Measurements from ENCODE around the gene SGCB. TPM values are rescaled to one million over a fixed set of nuclear protein-coding genes. Genes with fewer than 3 reads are reported as not detected.
"Not testable (repeated sequence)": the region's sequence is repeated elsewhere in the genome, so short reads cannot be mapped to it uniquely, and the experiment has no call there.

SGCB gene
- total RNA-seq = 14.9 TPM

- Histone ChIP-seq H3K27me3 (no peaks in the 10 kb centered on the region), H3K9me3 (no peaks in the 10 kb centered on the region), H3K27ac (peak within 1 kb of the TSS; percentile 73 to 79), H3K4me1 (peaks cover 0 to 16% of the 10 kb centered on the region in 2 donors), H3K36me3 (no peaks in the 10 kb centered on the region), H3K4me3 (peak within 1 kb of the TSS; percentile 91 to 93)
- TF ChIP-seq, protein P1, sequence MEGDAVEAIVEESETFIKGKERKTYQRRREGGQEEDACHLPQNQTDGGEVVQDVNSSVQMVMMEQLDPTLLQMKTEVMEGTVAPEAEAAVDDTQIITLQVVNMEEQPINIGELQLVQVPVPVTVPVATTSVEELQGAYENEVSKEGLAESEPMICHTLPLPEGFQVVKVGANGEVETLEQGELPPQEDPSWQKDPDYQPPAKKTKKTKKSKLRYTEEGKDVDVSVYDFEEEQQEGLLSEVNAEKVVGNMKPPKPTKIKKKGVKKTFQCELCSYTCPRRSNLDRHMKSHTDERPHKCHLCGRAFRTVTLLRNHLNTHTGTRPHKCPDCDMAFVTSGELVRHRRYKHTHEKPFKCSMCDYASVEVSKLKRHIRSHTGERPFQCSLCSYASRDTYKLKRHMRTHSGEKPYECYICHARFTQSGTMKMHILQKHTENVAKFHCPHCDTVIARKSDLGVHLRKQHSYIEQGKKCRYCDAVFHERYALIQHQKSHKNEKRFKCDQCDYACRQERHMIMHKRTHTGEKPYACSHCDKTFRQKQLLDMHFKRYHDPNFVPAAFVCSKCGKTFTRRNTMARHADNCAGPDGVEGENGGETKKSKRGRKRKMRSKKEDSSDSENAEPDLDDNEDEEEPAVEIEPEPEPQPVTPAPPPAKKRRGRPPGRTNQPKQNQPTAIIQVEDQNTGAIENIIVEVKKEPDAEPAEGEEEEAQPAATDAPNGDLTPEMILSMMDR (IDR thresholded peaks at IDR 0.05) = peak in 1 of 3 experiments; percentile 13
- intact Hi-C loops (cut with DNase I) = loop anchor here (1.0 to 10.0 kb wide), 5 partner anchors 13 to 826 kb away; partner anchors contain the start of genes DCUN1D4, RASL11B, SPATA18 and USP46
- DNase-seq (ENCODE audit: low spot score in 2 of 2) = peak in 1 of 2 donors; percentile 78
Observed at GRCh38 chr4:52038103-52038912, at the start of gene SGCB. Gene SGCB, minus strand, starts transcription at chr4:52038299. Its CDS starts 40 bp downstream, at chr4:52038259.

DNA sequence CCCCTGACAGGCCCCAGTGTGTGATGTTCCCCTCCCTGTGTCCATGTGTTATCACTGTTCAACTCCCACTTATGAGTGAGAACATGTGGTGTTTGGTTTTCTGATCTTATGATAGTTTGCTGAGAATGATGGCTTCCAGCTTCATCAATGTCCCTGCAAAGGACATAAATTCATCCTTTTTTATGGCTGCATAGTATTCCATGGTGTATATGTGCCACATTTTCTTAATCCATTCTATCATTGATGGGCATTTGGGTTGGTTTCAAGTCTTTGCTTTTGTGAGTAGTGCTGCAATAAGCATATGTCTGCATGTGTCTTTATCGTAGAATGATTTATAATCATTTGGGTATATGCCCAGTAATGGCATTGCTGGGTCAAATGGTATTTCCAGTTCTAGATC is 48.3 kb upstream of the SGCB start:
- intact Hi-C loops (cut with DNase I); DNase-seq (ENCODE audit: low spot score in 2 of 2); H3K27ac ChIP-seq; H3K27me3 ChIP-seq; H3K36me3 ChIP-seq; H3K4me3 ChIP-seq; H3K9me3 ChIP-seq; H3K4me1 ChIP-seq: not testable (repeated sequence)

DNA sequence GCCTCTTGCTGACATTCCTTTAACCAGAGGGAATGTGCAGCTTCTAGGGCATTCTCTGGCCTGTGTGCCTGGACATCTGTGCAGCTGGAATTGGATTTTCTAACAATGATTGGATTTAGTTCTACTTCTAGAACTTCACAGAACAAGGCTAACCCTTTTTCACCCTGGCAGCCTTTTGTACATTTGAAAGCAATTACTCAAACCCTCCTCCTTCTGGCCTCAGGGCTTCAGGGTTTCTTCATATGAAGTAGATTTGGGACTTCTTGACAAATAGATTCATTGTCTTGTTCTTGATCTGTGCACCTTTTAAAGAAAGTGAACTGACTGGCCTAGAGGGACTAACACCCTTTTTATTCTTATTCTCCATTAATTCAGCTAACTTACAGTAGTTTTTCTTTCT is 43.1 kb upstream of the SGCB start:
- no peak for DNase-seq (ENCODE audit: low spot score in 2 of 2)
- H3K27me3 ChIP-seq = no peaks in the 10 kb centered on the region
- H3K9me3 ChIP-seq = no peaks in the 10 kb centered on the region
- H3K27ac ChIP-seq = no peak overlapping the region
- no peak overlapping the region for H3K4me3 ChIP-seq
- intact Hi-C loops (cut with DNase I) = no loop called here
- H3K4me1 ChIP-seq = no peaks in the 10 kb centered on the region
- no peaks in the 10 kb centered on the region for H3K36me3 ChIP-seq
- TF ChIP-seq, protein P1 (IDR thresholded peaks at IDR 0.05) = no peak

DNA sequence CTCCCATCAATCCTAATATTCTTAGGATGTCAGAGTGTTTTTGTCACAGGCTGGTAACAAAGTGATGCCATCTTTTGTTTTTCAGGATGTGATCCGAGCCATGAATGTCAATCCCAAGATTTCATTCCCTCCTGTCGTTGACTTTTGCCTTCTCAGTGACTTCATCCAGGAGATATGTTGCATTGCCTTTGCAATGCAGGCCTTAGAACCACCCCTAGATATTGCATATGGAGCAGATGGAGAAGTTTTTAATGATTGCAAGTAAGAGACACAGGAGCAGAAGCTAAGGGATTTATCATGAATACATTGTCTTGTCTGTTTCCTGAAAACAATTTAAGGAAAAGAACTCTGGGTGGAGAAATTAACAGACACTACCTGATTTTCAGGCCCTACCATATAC is 41.6 kb upstream of the SGCB start:
- no peaks in the 10 kb centered on the region for H3K4me1 ChIP-seq
- TF ChIP-seq, protein P1 (IDR thresholded peaks at IDR 0.05) = no peak
- no peak overlapping the region for H3K27ac ChIP-seq
- H3K9me3 ChIP-seq = no peaks in the 10 kb centered on the region
- H3K27me3 ChIP-seq = no peaks in the 10 kb centered on the region
- no peaks in the 10 kb centered on the region for H3K36me3 ChIP-seq
- no peak for DNase-seq (ENCODE audit: low spot score in 2 of 2)
- no peak overlapping the region for H3K4me3 ChIP-seq
- intact Hi-C loops (cut with DNase I) = no loop called here

- no peak for DNase-seq (ENCODE audit: low spot score in 2 of 2)
- TF ChIP-seq, protein P1 (IDR thresholded peaks at IDR 0.05) = no peak
- no peaks in the 10 kb centered on the region for H3K4me1 ChIP-seq
- intact Hi-C loops (cut with DNase I) = no loop called here
- H3K27ac ChIP-seq = no peak overlapping the region
- H3K4me3 ChIP-seq = no peak overlapping the region
- H3K9me3 ChIP-seq = no peaks in the 10 kb centered on the region
- H3K36me3 ChIP-seq = no peaks in the 10 kb centered on the region
- H3K27me3 ChIP-seq = no peaks in the 10 kb centered on the region
Observed at GRCh38 chr4:52076731-52077130, 38.6 kb upstream of the SGCB start.

DNA sequence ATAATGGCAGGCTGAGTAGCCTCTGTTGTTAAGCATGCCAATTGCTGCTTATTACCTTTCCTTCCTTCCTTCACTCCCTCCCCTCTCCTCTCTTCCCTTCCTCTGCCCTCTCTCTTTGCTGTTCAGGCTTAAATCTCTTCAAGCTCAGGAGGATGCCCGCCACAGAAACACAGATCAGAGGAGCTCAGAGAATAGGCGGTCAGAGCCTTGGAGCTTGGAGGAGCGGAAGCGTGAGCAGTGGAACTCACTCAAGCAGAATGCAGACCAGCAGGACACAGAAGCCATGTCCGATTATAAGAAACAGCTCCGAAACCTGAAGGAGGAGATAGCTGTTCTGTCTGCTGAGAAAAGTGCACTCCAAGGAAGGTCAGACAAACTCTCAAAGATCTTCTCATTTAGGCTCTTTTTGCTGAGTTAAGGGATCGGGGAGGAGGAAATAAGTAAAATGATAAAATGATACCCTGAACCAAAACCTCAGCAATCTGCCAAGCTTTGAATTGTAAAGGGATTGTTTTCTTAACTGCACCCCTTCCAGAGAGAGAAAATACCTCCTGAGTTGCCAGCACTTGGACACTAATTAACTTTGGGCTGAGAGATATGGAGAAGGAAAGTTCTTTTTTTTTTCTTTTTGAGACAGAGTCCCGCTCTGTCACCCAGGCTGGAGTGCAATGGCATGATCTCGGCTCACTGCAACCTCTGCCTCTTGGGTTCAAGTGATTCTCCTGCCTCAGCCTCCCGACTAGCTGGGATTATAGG is 33.9 kb upstream of the SGCB start:
- TF ChIP-seq, protein P1 (IDR thresholded peaks at IDR 0.05) = no peak
- Histone ChIP-seq H3K4me1 (no peaks in the 10 kb centered on the region), H3K27me3 (no peaks in the 10 kb centered on the region), H3K27ac (no peak overlapping the region), H3K36me3 (no peaks in the 10 kb centered on the region), H3K4me3 (no peak overlapping the region), H3K9me3 (no peaks in the 10 kb centered on the region)
- intact Hi-C loops (cut with DNase I) = no loop called here
- no peak for DNase-seq (ENCODE audit: low spot score in 2 of 2)
